Neural progenitor cell (in vitro differentiated cells): ENCODE results near the gene TGFBR2.

Source experiments
- CTCF ChIP-seq: fragments of 200-600 bp; sonication (generic); IDR thresholded peaks from 2 replicates; pipeline ENCODE4 v1.5.1; 2017; ENCODE audit warnings: antibody characterized with exemption, mild to moderate bottlenecking
- EZH2 ChIP-seq: fragments of 200-600 bp; sonication (generic); IDR thresholded peaks from 2 replicates; pipeline ENCODE4 v1.6.1; 2017; ENCODE audit warnings: antibody characterized with exemption, mild to moderate bottlenecking, moderate library complexity

DNA sequence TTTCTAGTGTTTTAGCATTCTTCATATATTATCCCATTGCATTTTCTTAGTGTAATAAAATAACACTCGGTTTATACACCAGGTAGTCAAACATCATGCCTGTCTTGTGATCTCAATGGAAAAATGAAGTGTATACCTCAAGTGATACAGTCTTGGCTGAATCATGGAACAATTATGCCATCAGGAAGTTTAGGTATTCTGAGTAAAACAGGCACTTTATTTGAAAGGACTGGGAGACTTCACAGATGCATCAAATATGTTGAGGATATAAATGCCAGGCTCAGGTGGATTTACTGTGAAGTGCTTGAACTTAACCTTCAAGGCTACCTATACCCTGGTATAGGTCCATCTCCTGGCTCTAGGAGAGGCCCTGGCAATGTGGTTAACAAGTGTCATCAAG lies 8.5 kb downstream of the TGFBR2 start:
- TF ChIP-seq CTCF, result no peak
- no peak for TF ChIP-seq EZH2
